CD4-positive, alpha-beta T cell treated with Interleukin-17A for 4 hours (primary cell): ENCODE results near the gene C4B.
"Not testable (repeated sequence)": the region's sequence is repeated elsewhere in the genome, so short reads cannot be mapped to it uniquely, and the experiment has no call there.

Source experiments
- DNase-seq: peaks from one replicate; pipeline ENCODE4 v3.0.0-alpha.2; 2020; ENCODE audit warnings: mixed read lengths

The C4B gene

DNA sequence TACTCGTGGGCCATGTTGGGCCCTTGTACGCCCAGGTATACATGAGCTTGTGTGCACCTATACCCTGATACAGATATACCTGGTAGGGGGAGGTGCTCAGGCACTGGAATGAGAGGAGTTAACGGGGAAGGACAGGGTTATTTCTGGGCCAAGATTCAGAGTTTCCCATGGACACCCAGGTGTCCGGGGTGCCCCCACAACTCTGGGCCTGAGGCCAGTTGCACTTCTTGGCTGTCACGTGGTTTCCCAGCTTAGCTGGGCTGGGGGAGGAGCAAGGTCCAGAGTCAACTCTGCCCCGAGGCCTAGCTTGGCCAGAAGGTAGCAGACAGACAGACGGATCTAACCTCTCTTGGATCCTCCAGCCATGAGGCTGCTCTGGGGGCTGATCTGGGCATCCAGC lies 32.9 kb upstream of the C4B start, which contains the start of gene C4A:
Gene C4A, plus strand, starts transcription at position 314 of the 400 bp plus-strand sequence. Its CDS starts 51 bp downstream, at position 365.
- DNase-seq, result not testable (repeated sequence)

GRCh38 chr6:31989363-31989762 lies 25.2 kb upstream of the C4B start:
- not testable (repeated sequence) for DNase-seq

GRCh38 chr6:31994421-31994820 lies 20.2 kb upstream of the C4B start:
- DNase-seq, result not testable (repeated sequence)

- not testable (repeated sequence) for DNase-seq
These were observed 18.2 kb upstream of the C4B start for GRCh38 chr6:31996385-31996784.

- DNase-seq, result not testable (repeated sequence)
These were observed 11.9 kb upstream of the C4B start for GRCh38 chr6:32002546-32003268.

DNA sequence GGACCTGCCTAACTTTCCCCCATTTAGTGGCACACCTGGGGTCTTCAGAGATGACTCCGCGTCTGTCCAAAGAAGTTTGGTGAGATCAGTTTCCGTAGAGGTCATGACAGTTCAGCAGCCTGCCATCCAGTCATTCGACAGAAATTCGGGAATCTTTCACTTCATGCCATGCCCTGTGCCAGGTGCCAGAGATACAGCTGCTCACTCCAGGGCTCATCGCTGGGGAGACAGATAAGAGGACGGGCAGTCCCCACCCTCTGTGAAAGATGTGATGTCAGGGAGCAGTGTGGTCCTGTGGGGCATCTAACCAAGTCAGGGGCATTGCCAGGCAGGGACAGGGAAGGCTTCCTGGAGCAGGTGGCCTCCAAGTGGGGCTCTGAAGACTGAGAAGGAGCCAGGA lies 11.3 kb upstream of the C4B start:
- not testable (repeated sequence) for DNase-seq

- DNase-seq, result not testable (repeated sequence)
These were observed 10.2 kb upstream of the C4B start for GRCh38 chr6:32004393-32004792.

DNA sequence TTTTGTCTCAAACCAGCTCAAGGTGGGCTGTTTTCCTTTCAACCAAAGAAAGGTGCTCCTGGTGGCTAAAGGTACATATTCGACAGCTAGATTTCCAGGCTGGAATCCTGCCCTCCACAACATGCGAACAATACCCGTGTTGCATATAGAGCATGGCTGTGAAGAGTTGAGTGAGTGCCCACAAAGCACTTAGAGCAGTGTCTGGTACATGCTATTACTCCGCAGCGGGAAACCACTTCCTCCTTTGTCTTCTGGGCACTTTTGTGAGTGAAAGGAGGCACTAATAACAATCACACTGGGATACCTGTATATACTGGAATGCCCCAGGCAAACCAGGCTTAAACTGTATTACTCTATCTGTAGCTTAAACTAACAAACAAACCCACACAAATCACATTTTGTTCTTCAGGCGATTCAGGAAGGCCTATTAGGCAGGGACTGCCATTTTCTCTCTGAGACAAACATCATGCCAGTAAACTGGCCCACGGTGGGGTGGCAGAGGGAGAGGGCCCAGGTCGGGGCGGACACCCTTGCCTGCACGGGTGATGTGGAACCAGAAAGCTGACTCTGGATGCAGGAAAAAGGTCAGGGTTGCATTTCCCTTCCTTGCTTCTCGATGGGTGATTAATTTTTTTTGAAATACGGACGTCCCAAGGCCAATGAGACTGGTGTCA lies 9.6 kb upstream of the C4B start:
- DNase-seq, result not testable (repeated sequence)

GRCh38 chr6:32005538-32005880 lies 9.1 kb upstream of the C4B start:
- not testable (repeated sequence) for DNase-seq

DNA sequence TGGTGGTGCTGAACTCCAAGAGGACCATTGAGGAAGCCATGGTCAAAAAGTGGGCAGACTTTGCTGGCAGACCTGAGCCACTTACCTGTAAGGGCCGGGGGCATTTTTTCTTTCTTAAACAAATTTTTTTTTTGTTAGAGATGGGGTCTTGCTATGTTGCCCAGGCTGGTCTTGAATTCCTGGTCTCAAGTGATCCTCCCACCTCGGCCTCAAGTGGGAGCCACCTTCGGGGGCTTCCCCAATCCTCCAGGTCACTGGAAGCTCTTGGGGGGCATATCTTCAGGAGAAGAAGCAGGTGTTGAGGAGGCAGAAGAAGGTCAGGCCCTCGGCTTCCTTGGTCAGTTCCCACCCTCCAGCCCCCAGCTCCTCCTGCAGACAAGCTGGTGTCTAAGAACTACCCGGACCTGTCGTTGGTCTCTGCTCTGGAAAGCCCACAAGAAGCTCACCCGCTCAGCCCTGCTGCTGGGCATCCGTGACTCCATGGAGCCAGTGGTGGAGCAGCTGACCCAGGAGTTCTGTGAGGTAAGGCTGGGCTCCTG lies 8.5 kb upstream of the C4B start:
- DNase-seq, result not testable (repeated sequence)

DNA sequence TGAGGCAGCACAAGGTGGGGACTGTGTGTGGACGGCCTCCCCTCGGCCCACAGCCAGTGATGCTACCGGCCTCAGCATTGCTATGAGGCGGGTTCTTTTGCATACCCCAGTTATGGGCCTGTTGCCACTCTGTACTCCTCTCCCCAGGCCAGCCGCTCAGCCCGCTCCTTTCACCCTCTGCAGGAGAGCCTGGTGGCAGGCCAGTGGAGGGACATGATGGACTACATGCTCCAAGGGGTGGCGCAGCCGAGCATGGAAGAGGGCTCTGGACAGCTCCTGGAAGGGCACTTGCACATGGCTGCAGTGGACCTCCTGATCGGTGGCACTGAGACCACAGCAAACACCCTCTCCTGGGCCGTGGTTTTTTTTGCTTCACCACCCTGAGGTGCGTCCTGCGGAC lies 7.5 kb upstream of the C4B start:
- DNase-seq, result not testable (repeated sequence)

- DNase-seq, result not testable (repeated sequence)
These were observed 6.6 kb upstream of the C4B start for GRCh38 chr6:32008037-32008436.

DNA sequence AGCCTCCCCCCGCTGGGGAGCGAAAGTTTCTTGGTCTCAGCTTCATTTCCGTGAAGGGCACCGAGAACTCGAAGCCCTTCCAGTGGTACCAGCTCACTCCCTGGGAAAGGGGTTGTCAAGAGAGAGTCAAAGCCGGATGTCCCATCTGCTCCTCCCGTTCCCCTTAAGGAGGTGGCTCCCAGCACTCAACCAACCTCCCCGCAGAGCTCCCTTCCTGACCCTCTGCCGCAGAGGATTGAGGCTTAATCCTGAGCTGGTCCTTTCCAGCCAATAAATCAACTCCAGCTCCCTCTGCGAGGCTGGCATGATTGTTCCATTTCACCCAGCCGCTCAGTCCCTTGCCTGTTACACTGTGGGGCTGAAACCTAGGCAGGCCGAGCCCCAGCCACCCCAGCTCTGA lies 6.0 kb upstream of the C4B start:
- not testable (repeated sequence) for DNase-seq

DNA sequence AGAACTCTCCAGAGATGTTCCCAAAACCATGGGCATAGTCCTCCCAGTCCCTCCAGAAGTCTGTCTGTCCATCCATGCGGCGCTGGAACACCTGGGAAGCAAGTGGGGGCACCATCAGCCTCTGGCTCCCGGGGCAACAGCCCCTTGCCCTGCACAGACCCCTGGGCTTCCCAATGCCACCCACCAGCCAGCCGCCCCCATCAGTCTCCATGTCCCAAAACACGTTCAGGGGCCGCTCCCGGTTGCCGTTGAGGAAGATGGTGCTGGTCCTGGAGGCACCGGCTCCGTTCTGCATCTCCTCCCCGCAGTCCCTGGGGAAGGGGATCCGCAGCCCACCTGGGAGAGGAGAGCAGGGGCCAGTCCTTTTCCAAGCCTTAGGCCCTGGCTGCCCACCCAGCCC lies 5.1 kb upstream of the C4B start:
- not testable (repeated sequence) for DNase-seq

DNA sequence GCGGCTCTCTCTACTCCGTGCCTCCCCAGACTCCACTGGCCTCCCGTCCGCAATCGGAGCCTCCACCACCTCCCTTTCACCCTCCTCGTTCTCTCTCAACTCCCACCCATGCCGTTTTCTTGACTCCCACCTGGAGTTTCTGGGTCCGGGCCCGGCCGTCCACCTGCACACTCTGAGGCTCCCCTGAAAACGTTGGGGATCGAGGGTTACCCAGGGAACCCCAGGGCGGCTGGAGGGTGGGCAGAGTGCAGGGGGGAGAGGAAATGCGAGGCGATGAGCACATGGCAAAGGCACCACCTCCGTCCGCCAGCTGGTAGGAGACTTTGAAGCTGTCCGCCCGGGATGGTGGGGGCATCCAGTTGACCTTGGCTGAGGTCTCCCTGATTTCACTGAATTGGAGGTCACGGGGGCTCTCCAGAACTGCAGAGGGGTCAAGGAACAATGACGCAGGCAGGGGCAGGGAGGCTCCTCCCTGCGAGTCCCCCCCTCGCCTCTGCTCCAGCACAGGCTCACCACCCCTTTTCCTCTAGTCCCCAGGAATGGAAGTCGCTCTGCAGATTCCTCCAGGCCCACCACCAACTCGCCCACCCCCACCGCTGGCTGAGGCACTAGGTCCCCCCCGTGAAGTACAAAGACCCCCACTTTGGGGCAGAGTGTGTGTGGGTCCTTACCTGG lies 3.6 kb upstream of the C4B start:
- DNase-seq, result not testable (repeated sequence)

- DNase-seq, result not testable (repeated sequence)
These were observed 1.5 kb upstream of the C4B start for GRCh38 chr6:32012941-32013617.

GRCh38 chr6:32013738-32014137 lies 857 bp upstream of the C4B start:
- DNase-seq, result not testable (repeated sequence)

DNA sequence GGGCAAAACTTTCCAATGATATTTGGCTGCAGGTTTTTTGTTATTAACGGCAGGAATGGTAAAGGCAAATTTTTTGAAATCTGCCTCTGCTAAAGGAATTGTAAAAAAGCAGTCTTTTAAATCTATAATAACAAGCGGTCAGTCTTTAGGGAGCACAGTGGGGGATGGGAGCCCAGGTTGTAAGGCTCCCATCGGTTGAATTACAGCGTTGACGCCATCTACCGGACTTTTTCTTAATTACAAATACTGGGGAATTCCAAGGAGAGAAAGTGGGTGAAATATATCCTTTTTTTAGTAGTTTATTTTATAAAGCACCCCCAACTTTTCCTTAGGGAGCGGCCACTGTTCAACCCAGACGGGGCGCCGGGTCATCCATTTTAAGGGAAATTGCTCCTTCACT lies 7.5 kb downstream of the C4B start:
- DNase-seq, result not testable (repeated sequence)

DNA sequence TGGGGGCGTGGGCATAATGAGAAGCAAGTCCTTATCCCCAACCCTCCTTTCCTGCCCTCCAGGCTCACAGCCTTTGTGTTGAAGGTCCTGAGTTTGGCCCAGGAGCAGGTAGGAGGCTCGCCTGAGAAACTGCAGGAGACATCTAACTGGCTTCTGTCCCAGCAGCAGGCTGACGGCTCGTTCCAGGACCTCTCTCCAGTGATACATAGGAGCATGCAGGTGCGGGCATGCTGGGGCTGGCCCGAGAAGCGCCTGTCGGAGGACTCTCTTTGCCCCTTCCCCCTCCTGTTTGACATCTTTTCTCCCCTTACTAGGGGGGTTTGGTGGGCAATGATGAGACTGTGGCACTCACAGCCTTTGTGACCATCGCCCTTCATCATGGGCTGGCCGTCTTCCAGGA lies 14.0 kb downstream of the C4B start:
- not testable (repeated sequence) for DNase-seq

- DNase-seq, result not testable (repeated sequence)
These were observed 15.0 kb downstream of the C4B start for GRCh38 chr6:32029553-32029952.

GRCh38 chr6:32035283-32036013 lies 20.9 kb downstream of the C4B start:
- not testable (repeated sequence) for DNase-seq

- DNase-seq, result not testable (repeated sequence)
These were observed 22.5 kb downstream of the C4B start for GRCh38 chr6:32037136-32037535.
